HEK293 (cell line): Measurements from ENCODE around the gene PWP1.

Source experiments
- BCL11A ChIP-seq: fragments of 450-650 bp; formaldehyde crosslinking; IDR thresholded peaks from 2 replicates; pipeline ENCODE4 v1.5.1; 2016; ENCODE audit warnings: low read depth, missing biosample characterization, missing genetic modification characterization
- BCL11B ChIP-seq: fragments of 450-650 bp; formaldehyde crosslinking; IDR thresholded peaks from 2 replicates; pipeline ENCODE4 v1.5.1; 2016; ENCODE audit warnings: low read depth, missing biosample characterization, missing genetic modification characterization
- GLI4 ChIP-seq: fragments of 450-650 bp; formaldehyde crosslinking; IDR thresholded peaks from 2 replicates; pipeline ENCODE4 v1.5.1; 2016; ENCODE audit warnings: missing biosample characterization, missing genetic modification characterization
- HOXC10 ChIP-seq: sonication (generic); formaldehyde crosslinking; IDR thresholded peaks from 2 replicates; pipeline ENCODE4 v1.8.1; 2023; ENCODE audit warnings: mild to moderate bottlenecking, missing genetic modification reagents
- KLF10 ChIP-seq: fragments of 450-650 bp; IDR thresholded peaks from 2 replicates; pipeline ENCODE4 v1.5.1; 2018; ENCODE audit warnings: missing biosample characterization, mild to moderate bottlenecking, missing genetic modification characterization
- KLF16 ChIP-seq: fragments of 450-650 bp; formaldehyde crosslinking; IDR thresholded peaks from 2 replicates; pipeline ENCODE4 v1.5.1; 2017; ENCODE audit warnings: missing biosample characterization, missing genetic modification characterization
- RBAK ChIP-seq: fragments of 450-650 bp; formaldehyde crosslinking; IDR thresholded peaks from 2 replicates; pipeline ENCODE4 v1.5.1; 2016; ENCODE audit warnings: missing biosample characterization, missing genetic modification characterization
- TCF7L2 ChIP-seq: IDR thresholded peaks from 2 replicates; pipeline ENCODE4 v1.6.1; 2011; ENCODE audit warnings: low read depth, mild to moderate bottlenecking, inconsistent platforms, low read length, moderate library complexity, borderline replicate concordance
- ZBTB7A ChIP-seq: fragments of 450-650 bp; formaldehyde crosslinking; IDR thresholded peaks from 2 replicates; pipeline ENCODE4 v1.5.1; 2016; ENCODE audit warnings: low read depth, missing biosample characterization, missing genetic modification characterization
- ZFP3 ChIP-seq: fragments of 450-650 bp; formaldehyde crosslinking; IDR thresholded peaks from 2 replicates; pipeline ENCODE4 v1.5.1; 2016; ENCODE audit warnings: low read depth, missing biosample characterization, missing genetic modification characterization
- ZNF132 ChIP-seq: fragments of 450-650 bp; formaldehyde crosslinking; IDR thresholded peaks from 2 replicates; pipeline ENCODE4 v1.5.1; 2017; ENCODE audit warnings: missing biosample characterization, missing genetic modification characterization, borderline replicate concordance
- ZNF138 ChIP-seq: fragments of 450-650 bp; formaldehyde crosslinking; IDR thresholded peaks from 2 replicates; pipeline ENCODE4 v1.5.1; 2016; ENCODE audit warnings: missing biosample characterization, missing genetic modification characterization, borderline replicate concordance
- ZNF155 ChIP-seq: fragments of 450-650 bp; formaldehyde crosslinking; IDR thresholded peaks from 2 replicates; pipeline ENCODE4 v1.5.1; 2016; ENCODE audit warnings: missing biosample characterization, missing genetic modification characterization
- ZNF211 ChIP-seq: fragments of 450-650 bp; formaldehyde crosslinking; IDR thresholded peaks from 2 replicates; pipeline ENCODE4 v1.5.1; 2016; ENCODE audit warnings: low read depth, missing biosample characterization, missing genetic modification characterization
- ZNF24 ChIP-seq: fragments of 450-650 bp; formaldehyde crosslinking; IDR thresholded peaks from 2 replicates; pipeline ENCODE4 v1.5.1; 2016; ENCODE audit warnings: missing biosample characterization, missing genetic modification characterization
- ZNF571 ChIP-seq: fragments of 450-650 bp; formaldehyde crosslinking; IDR thresholded peaks from 2 replicates; pipeline ENCODE4 v1.5.0; 2017; ENCODE audit warnings: missing biosample characterization, missing genetic modification characterization
- ZNF624 ChIP-seq: fragments of 450-650 bp; formaldehyde crosslinking; IDR thresholded peaks from 2 replicates; pipeline ENCODE4 v1.5.1; 2017; ENCODE audit warnings: missing biosample characterization, missing genetic modification characterization
- ZNF658 ChIP-seq: fragments of 450-650 bp; formaldehyde crosslinking; IDR thresholded peaks from 2 replicates; pipeline ENCODE4; 2016; ENCODE audit warnings: missing biosample characterization, missing genetic modification characterization
- ZNF701 ChIP-seq: fragments of 450-650 bp; formaldehyde crosslinking; IDR thresholded peaks from 2 replicates; pipeline ENCODE4 v1.5.1; 2016; ENCODE audit warnings: missing biosample characterization, missing genetic modification characterization
- ZNF785 ChIP-seq: fragments of 450-650 bp; formaldehyde crosslinking; IDR thresholded peaks from 2 replicates; pipeline ENCODE4 v1.5.1; 2016; ENCODE audit warnings: missing biosample characterization, missing genetic modification characterization
- ZNF843 ChIP-seq: fragments of 450-650 bp; formaldehyde crosslinking; IDR thresholded peaks from 2 replicates; pipeline ENCODE4 v1.5.1; 2016; ENCODE audit warnings: missing biosample characterization, missing genetic modification characterization
- ZSCAN16 ChIP-seq: fragments of 450-650 bp; formaldehyde crosslinking; IDR thresholded peaks from 2 replicates; pipeline ENCODE4 v1.5.1; 2016; ENCODE audit warnings: missing biosample characterization, missing genetic modification characterization
- ZXDB ChIP-seq: fragments of 450-650 bp; formaldehyde crosslinking; IDR thresholded peaks from 2 replicates; pipeline ENCODE4 v1.5.1; 2016; ENCODE audit warnings: missing biosample characterization, missing genetic modification characterization
- TF ChIP-seq, protein P1 (sequence below): fragments of 450-650 bp; formaldehyde crosslinking; IDR thresholded peaks from 2 replicates; pipeline ENCODE4 v1.5.1; 2016; ENCODE audit warnings: missing biosample characterization, missing genetic modification characterization, borderline replicate concordance
- TF ChIP-seq, protein P2 (sequence below): fragments of 450-650 bp; formaldehyde crosslinking; IDR thresholded peaks from 2 replicates; pipeline ENCODE4 v1.5.1; 2016; ENCODE audit warnings: missing biosample characterization, missing genetic modification characterization
- TF ChIP-seq, protein P3 (sequence below): fragments of 450-650 bp; formaldehyde crosslinking; IDR thresholded peaks from 2 replicates; pipeline ENCODE4 v1.5.1; 2016; ENCODE audit warnings: missing biosample characterization, missing genetic modification characterization
- TF ChIP-seq, protein P4 (sequence below): fragments of 450-650 bp; formaldehyde crosslinking; IDR thresholded peaks from 2 replicates; pipeline ENCODE4; 2016; ENCODE audit warnings: missing biosample characterization, missing genetic modification characterization
- TF ChIP-seq, protein P5 (sequence below): fragments of 450-650 bp; formaldehyde crosslinking; IDR thresholded peaks from 2 replicates; pipeline ENCODE4 v1.5.1; 2017; ENCODE audit warnings: missing biosample characterization, missing genetic modification characterization

The PWP1 gene

DNA sequence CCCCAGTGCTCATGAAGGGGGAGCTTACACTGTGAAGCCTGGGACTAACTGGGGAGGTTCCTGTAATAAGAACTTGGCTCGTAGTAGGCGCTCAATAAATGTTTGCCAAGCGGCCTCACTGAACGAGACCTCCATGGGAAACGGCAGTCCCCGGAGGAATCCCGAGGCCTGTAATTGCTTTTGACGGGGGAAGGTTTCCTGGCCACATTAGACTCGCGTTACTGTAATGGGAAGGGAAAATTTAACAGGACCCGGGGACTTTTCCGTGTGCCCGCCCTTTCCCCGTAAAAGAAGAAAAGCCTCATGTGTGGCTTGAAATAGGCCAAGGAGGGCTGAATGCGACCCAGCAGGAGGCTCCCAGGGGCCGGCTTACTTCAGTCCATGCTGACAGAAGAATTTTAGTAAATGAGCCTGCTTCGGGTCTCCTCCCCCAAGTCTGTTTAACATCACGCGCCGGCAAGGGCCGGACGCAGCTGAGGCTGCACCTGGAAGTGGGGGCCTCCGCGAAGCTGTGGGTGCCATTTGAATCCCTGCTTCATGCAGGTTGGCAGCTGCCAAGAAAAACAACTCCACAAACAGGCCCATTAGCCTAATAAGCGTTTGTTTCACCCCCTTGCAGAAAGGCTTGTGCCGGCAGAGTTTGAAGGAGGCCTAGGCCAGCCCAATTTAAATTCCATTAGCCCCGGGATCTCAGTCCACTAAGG, 39.8 kb upstream of the PWP1 start (continued):
- TF ChIP-seq, protein P1, sequence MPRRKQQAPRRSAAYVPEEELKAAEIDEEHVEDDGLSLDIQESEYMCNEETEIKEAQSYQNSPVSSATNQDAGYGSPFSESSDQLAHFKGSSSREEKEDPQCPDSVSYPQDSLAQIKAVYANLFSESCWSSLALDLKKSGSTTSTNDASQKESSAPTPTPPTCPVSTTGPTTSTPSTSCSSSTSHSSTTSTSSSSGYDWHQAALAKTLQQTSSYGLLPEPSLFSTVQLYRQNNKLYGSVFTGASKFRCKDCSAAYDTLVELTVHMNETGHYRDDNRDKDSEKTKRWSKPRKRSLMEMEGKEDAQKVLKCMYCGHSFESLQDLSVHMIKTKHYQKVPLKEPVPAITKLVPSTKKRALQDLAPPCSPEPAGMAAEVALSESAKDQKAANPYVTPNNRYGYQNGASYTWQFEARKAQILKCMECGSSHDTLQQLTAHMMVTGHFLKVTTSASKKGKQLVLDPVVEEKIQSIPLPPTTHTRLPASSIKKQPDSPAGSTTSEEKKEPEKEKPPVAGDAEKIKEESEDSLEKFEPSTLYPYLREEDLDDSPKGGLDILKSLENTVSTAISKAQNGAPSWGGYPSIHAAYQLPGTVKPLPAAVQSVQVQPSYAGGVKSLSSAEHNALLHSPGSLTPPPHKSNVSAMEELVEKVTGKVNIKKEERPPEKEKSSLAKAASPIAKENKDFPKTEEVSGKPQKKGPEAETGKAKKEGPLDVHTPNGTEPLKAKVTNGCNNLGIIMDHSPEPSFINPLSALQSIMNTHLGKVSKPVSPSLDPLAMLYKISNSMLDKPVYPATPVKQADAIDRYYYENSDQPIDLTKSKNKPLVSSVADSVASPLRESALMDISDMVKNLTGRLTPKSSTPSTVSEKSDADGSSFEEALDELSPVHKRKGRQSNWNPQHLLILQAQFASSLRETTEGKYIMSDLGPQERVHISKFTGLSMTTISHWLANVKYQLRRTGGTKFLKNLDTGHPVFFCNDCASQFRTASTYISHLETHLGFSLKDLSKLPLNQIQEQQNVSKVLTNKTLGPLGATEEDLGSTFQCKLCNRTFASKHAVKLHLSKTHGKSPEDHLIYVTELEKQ (tag by site-specific recombination): peak; percentile 8; the same call in 1 of the 2 replicates
- TF ChIP-seq GLI4 (tag by site-specific recombination) (no peak), RBAK (tag by site-specific recombination) (no peak), BCL11B (tag by site-specific recombination) (no peak), ZBTB7A (no peak), ZFP3 (no peak), ZNF571 (tag by site-specific recombination) (no peak), ZNF24 (peak; percentile 77; the same call in 1 of the 2 replicates), KLF16 (tag by site-specific recombination) (no peak), TCF7L2 (no peak), ZNF155 (no peak), ZNF701 (tag by site-specific recombination) (no peak), BCL11A (tag by site-specific recombination) (peak; percentile 41; the same call in 1 of the 2 replicates), ZNF843 (peak; percentile 64), KLF10 (peak; percentile 65; the same call in 1 of the 2 replicates), ZSCAN16 (tag by site-specific recombination) (no peak), ZNF785 (no peak), ZXDB (tag by site-specific recombination) (0 out of 2 replicates have a peak, but pooled peaks have one; percentile 83), ZNF132 (tag by site-specific recombination) (no peak), ZNF658 (tag by site-specific recombination) (no peak), HOXC10 (CRISPR knock-in tag) (no peak), ZNF211 (no peak), ZNF138 (tag by site-specific recombination) (no peak), ZNF624 (tag by site-specific recombination) (no peak)
- TF ChIP-seq, protein P2, sequence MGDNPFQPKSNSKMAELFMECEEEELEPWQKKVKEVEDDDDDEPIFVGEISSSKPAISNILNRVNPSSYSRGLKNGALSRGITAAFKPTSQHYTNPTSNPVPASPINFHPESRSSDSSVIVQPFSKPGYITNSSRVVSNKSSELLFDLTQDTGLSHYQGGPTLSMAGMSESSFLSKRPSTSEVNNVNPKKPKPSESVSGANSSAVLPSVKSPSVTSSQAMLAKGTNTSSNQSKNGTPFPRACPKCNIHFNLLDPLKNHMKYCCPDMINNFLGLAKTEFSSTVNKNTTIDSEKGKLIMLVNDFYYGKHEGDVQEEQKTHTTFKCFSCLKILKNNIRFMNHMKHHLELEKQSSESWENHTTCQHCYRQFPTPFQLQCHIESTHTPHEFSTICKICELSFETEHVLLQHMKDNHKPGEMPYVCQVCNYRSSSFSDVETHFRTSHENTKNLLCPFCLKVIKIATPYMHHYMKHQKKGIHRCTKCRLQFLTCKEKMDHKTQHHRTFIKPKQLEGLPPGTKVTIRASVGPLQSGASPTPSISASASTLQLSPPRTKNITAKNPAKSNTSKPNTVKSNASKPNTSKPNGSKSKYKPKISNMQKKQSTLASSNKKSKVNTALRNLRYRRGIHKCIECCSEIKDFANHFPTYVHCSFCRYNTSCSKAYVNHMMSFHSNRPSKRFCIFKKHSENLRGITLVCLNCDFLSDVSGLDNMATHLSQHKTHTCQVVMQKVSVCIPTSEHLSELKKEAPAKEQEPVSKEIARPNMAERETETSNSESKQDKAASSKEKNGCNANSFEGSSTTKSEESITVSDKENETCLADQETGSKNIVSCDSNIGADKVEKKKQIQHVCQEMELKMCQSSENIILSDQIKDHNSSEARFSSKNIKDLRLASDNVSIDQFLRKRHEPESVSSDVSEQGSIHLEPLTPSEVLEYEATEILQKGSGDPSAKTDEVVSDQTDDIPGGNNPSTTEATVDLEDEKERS (tag by site-specific recombination): no peak
- TF ChIP-seq, protein P3, sequence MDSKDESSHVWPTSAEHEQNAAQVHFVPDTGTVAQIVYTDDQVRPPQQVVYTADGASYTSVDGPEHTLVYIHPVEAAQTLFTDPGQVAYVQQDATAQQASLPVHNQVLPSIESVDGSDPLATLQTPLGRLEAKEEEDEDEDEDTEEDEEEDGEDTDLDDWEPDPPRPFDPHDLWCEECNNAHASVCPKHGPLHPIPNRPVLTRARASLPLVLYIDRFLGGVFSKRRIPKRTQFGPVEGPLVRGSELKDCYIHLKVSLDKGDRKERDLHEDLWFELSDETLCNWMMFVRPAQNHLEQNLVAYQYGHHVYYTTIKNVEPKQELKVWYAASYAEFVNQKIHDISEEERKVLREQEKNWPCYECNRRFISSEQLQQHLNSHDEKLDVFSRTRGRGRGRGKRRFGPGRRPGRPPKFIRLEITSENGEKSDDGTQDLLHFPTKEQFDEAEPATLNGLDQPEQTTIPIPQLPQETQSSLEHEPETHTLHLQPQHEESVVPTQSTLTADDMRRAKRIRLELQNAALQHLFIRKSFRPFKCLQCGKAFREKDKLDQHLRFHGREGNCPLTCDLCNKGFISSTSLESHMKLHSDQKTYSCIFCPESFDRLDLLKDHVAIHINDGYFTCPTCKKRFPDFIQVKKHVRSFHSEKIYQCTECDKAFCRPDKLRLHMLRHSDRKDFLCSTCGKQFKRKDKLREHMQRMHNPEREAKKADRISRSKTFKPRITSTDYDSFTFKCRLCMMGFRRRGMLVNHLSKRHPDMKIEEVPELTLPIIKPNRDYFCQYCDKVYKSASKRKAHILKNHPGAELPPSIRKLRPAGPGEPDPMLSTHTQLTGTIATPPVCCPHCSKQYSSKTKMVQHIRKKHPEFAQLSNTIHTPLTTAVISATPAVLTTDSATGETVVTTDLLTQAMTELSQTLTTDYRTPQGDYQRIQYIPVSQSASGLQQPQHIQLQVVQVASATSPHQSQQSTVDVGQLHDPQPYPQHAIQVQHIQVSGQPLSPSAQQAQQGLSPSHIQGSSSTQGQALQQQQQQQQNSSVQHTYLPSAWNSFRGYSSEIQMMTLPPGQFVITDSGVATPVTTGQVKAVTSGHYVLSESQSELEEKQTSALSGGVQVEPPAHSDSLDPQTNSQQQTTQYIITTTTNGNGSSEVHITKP (tag by site-specific recombination): peak; percentile 68
- TF ChIP-seq, protein P4, sequence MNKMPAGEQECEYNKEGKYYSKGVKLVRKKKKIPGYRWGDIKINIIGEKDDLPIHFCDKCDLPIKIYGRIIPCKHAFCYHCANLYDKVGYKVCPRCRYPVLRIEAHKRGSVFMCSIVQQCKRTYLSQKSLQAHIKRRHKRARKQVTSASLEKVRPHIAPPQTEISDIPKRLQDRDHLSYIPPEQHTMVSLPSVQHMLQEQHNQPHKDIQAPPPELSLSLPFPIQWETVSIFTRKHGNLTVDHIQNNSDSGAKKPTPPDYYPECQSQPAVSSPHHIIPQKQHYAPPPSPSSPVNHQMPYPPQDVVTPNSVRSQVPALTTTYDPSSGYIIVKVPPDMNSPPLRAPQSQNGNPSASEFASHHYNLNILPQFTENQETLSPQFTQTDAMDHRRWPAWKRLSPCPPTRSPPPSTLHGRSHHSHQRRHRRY (tag by site-specific recombination): no peak
- TF ChIP-seq, protein P5, sequence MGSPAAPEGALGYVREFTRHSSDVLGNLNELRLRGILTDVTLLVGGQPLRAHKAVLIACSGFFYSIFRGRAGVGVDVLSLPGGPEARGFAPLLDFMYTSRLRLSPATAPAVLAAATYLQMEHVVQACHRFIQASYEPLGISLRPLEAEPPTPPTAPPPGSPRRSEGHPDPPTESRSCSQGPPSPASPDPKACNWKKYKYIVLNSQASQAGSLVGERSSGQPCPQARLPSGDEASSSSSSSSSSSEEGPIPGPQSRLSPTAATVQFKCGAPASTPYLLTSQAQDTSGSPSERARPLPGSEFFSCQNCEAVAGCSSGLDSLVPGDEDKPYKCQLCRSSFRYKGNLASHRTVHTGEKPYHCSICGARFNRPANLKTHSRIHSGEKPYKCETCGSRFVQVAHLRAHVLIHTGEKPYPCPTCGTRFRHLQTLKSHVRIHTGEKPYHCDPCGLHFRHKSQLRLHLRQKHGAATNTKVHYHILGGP (tag by site-specific recombination): no peak
